Measurements from ENCODE around the gene ASCC1.

- no peak for TF ChIP-seq SUZ12 (IDR thresholded peaks at IDR 0.05; ENCODE audit: extremely low read depth, insufficient read depth, insufficient read length)
- TF ChIP-seq ZNF274 (IDR thresholded peaks at IDR 0.05; ENCODE audit: low read depth, low read length), result no peak
- TF ChIP-seq YY1 (IDR thresholded peaks at IDR 0.05; ENCODE audit: insufficient read depth, insufficient read length), result no peak
Measured at GRCh38 chr10:72061930-72062329, 154.1 kb downstream of the ASCC1 start.

Measured in NT2/D1 (cell line).